Measurements from ENCODE around the gene ETFB.
"Not testable (repeated sequence)": the region's sequence is repeated elsewhere in the genome, so short reads cannot be mapped to it uniquely, and the experiment has no call there.

Gene ETFB

GRCh38 chr19:51365965-51366388, at the start of gene ETFB:
Gene ETFB, minus strand, starts transcription at chr19:51366388. Its CDS starts 62 bp downstream, at chr19:51366326.
- DNase-seq = no peak

GRCh38 chr19:51415187-51415586, 49.0 kb upstream of the ETFB start:
- no peak for DNase-seq

GRCh38 chr19:51410950-51411748, 45.0 kb upstream of the ETFB start:
- no peak for DNase-seq

GRCh38 chr19:51407511-51408131, 41.4 kb upstream of the ETFB start:
- DNase-seq = no peak

- DNase-seq = no peak
These were observed 35.9 kb upstream of the ETFB start for GRCh38 chr19:51402117-51402516.

- DNase-seq = not testable (repeated sequence)
These were observed 33.7 kb upstream of the ETFB start for GRCh38 chr19:51399936-51400335.

GRCh38 chr19:51399231-51399630, 33.0 kb upstream of the ETFB start:
- DNase-seq = no peak

- no peak for DNase-seq
These were observed 32.0 kb upstream of the ETFB start for GRCh38 chr19:51398096-51398704.

GRCh38 chr19:51397453-51397852, 31.3 kb upstream of the ETFB start:
- DNase-seq = not testable (repeated sequence)

- no peak for DNase-seq
These were observed 30.0 kb upstream of the ETFB start for GRCh38 chr19:51396175-51396574.

GRCh38 chr19:51394050-51394836, 28.1 kb upstream of the ETFB start:
- no peak for DNase-seq

GRCh38 chr19:51392701-51393100, 26.5 kb upstream of the ETFB start:
- no peak for DNase-seq

GRCh38 chr19:51391073-51391611, 25.0 kb upstream of the ETFB start:
- no peak for DNase-seq

GRCh38 chr19:51389143-51389542, 23.0 kb upstream of the ETFB start:
- DNase-seq = no peak

GRCh38 chr19:51387924-51388389, 21.8 kb upstream of the ETFB start, which contains the start of gene LIM2:
Gene LIM2, minus strand, starts transcription at chr19:51387974. Its CDS starts 531 bp downstream, at chr19:51387443.
- DNase-seq = no peak

GRCh38 chr19:51386882-51387520, 20.8 kb upstream of the ETFB start:
- DNase-seq = no peak

GRCh38 chr19:51382004-51382403, 15.8 kb upstream of the ETFB start:
- no peak for DNase-seq

- DNase-seq = no peak
These were observed 14.2 kb upstream of the ETFB start for GRCh38 chr19:51380379-51380778.

- DNase-seq = no peak
These were observed 11.2 kb upstream of the ETFB start for GRCh38 chr19:51377422-51377821.

- DNase-seq = no peak
These were observed 9.5 kb upstream of the ETFB start for GRCh38 chr19:51375504-51376221.
